Activated CD8-positive, alpha-beta memory T cell treated with anti-CD3 and anti-CD28 coated beads, Interleukin-2, amount 50 U/mL, for 24 hours (primary cell): Measurements from ENCODE around the gene GPR75.
"Not testable (repeated sequence)": the region's sequence is repeated elsewhere in the genome, so short reads cannot be mapped to it uniquely, and the experiment has no call there.

ENCODE experiments used
- DNase-seq: peaks from one replicate; pipeline ENCODE4 v3.0.0-alpha.2; 2020; ENCODE audit errors: extremely low read depth

GPR75 gene

DNA sequence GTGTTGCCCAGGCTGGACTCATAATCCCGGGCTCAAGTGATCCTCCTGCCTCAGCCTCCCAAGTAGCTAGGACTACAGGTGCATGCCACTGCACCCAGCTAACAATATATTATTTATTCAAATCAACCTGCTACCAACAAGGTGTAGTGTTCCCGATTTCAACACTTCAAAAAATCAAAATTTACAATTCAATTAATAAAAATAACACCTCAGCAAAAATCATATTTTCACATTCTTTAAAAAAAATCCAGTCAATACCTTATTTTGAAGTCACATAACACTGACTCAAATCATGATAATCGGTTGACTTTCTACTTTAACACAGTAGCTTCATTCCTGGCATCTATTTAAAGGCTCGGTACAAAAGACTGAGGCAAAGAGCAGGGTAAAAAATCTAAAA, 7.2 kb downstream of the GPR75 start:
- no peak for DNase-seq

DNA sequence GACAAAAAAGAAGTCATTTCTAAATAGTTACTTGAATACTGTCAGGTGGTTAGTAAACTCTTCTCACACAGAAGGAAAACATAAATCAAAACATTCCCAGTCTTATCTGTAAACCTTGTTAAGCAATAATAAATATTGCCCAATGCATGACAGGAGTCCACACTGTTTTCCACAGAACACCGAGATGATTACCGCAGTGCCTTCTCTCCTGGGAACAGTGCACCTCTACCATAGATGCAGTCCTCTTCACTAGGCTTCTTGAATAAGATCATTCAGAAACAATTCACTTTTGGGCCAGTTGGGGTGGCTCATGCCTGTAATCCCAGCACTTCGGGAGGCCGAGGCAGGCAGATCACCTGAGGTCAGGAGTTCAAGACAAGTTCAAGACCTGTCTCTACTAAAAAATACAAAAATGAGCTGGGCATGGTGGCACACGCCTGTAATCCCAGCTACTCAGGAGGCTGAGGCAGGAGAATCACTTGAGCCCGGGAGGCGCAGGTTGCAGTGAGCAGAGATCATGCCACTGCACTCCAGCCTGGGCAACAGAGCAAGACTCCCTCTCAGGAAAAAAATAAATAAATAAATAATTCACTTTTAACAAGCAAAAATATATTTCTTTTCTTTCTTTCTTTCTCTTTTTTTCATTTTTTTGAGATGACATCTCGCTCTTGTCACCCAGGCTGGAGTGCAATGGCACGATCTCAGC, 8.6 kb downstream of the GPR75 start:
- DNase-seq: not testable (repeated sequence)

DNA sequence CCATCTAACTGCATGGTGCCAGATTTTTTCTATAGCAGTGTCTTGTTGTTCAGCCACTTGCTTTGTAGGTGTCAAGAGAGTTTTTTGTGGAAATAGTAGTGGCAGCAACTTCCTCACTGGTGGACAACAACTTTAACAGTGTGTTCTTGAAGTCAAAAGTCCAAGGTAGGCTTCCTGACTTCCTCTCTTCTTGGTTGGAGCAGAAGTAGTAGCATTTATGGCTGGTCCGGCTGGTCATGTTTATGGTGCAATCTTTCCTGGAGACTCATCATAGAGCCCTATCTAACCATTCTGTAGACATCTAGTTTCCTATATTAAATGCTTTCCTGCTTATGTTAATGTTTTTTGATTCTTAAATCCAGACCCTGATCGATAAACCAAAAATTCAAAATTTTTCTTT, 11.7 kb downstream of the GPR75 start:
- DNase-seq: no peak

DNA sequence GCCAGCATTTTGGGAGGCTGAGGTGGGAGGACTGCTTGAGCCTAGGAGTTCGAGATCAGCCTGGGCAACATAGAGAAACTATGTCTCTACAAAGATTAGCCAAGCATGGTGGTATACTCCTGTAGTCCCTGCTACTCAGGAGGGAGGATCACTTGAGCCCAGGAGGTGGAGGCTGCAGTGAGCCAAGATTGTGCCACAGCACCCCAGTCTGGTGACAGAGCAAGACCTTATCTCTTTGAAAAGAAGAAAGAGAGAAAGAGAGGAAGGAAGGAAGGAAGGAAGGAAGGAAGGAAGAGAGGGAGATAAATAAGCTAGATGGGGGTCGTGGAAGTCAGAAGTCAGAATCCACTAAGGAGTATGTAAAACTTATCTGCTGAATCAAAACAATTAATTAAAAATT, 16.2 kb downstream of the GPR75 start:
- DNase-seq: no peak

DNA sequence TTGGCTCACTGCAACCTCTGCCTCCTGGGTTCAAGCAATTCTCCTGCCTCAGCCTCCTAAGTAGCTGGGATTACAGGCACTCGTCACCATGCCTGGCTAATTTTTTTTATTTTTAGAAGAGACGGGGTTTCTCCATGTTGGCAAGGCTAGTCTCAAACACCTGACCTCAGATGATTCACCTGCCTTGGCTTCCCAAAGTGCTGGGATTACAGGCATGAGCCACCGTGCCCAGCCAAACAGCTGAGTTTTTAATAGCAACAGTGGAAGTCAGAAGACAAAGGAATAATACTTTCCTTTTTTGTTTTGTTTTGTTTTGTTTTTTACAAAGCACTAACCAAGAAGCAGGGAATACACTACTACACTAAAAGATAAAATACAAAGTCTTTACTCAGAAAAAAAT, 16.9 kb downstream of the GPR75 start:
- DNase-seq: no peak

DNA sequence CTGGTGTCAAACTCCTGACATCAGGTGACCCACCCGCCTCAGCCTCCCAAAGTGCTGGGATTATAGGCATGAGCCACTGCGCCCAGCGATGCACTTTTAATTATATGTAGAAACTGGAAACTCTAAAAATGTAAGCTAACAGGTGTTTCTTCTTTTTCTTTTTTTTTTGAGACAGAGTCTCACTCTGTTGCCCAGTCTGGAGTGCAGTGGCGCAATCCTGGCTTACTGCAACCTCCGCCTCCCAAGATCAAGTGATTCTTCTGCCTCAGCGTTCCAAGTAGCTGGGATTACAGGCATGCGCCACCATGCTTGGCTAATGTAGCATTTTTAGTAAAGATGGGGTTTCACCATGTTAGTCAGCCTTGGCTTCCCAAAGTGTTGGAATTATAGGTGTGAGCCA, 18.1 kb downstream of the GPR75 start:
- DNase-seq: not testable (repeated sequence)

DNA sequence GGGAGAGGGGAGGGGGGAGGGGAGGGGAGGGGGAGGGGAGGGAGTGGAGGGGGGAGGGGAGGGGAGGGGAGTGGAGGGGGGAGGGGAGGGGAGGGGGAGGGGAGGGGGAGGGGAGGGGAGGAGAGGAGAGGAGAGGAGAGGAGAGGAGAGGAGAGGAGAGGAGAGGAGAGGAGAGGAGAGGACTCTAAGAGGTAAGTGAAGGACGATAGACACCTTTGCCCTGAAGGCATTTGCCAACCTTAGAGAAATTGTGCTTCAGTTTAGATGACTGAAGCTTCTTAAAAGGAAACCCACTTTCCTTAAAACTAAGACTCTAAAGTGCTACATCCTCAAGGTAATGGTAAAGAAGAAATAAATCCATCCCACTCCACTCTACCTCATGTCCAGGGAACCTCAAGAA, 19.2 kb downstream of the GPR75 start:
- no peak for DNase-seq

DNA sequence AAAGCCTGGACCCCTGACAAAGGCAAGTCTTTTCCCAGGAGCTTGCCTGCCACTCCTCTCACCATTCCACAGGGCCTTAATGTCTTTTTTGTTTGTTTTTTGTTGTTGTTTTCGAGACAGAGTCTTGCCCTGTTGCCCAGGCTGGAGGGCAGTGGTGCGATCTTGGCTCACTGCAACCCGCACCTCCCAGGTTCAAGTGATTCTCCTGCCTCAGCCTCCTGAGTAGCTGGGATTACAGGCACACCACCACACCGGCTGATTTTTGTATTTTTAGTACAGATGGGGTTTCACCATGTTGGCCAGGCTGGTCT, 29.8 kb downstream of the GPR75 start:
- not testable (repeated sequence) for DNase-seq

DNA sequence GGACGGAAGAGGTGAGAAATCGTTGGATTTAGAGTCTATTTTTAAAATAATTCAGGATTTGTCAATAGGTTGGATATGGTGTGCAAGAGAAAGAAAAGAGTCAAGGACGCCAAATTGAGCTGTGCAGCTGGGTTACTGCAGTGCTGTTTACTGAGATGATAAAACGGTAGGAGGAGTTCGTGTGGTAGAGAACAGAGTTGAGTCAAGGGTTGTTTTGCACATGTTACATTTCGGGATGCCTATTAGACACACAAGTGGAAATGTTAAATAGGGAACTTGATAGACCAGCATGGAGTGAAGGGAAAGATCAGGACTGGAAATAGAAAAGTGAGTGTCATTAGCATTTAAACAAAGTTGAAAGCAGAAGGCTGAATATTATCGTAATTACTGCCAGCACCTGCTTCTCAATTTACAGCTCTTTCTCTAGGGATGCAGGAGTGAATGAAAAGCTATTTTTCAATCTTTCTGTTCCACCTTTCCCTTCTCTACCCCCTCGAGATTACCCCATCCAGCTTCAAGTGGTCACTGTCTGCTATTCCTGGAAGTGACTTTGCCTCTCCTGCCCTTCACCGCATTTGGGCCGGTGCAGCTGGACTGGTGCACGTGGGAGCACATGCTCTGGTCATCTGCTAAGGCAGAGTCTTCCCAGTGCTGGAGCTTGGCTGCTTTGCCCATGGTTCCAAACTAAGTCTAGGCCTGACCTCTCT, 30.3 kb downstream of the GPR75 start:
- DNase-seq: no peak

DNA sequence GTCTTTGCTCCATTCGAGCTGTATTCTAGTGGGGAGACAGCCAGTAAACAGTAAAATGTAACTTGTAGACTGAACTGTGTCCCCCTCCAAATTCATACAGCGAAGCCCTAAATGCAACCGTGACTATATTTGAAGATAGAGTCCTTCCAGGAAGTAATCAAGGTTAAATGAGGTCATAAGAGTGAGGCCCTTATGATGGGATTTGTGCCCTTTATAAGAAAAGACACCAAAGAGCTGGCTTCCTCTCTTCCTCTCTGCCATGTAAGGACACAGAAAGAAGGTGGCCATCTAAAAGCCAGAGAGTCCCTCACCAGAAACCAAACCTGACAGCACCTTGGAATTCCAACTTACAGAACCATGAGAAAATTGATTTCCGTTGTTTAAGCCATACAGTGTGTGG, 31.4 kb downstream of the GPR75 start:
- DNase-seq: no peak

DNA sequence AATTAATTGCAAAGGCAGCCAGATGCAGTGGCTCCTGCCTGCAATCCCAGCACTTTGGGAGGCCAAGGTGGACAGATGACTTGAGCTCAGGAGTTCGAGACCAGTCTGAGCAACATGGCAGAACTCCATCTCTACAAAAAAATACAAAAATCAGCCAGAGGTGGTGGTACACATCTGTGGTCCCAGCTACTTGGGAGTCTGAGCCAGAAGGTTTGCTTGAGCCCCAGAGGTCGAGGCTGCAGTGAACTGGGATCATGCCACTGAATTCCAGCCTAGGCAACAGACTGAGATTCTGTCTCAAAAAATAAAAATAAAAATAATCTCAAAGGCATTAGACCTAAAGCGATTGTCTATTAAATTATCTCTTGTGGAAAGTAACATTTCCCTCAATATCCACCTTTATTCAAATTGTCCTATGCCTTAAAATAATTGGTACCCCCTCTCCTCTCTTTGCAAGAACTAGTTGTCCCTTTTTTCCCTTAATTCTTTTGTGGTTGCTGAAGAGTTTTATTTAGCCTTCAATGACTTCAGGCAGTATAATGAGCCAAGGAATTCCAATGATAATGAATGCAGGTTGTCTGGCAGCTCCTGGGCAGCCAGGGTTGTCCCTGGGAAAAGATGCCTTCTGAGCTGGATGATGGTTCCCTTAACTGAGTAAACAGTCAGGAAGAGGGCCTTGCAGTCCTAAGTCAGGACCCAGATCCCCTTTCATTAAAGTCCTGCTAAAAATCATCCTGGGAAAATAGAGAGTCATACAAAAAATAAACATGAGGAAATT, 32.2 kb downstream of the GPR75 start:
- DNase-seq: no peak

DNA sequence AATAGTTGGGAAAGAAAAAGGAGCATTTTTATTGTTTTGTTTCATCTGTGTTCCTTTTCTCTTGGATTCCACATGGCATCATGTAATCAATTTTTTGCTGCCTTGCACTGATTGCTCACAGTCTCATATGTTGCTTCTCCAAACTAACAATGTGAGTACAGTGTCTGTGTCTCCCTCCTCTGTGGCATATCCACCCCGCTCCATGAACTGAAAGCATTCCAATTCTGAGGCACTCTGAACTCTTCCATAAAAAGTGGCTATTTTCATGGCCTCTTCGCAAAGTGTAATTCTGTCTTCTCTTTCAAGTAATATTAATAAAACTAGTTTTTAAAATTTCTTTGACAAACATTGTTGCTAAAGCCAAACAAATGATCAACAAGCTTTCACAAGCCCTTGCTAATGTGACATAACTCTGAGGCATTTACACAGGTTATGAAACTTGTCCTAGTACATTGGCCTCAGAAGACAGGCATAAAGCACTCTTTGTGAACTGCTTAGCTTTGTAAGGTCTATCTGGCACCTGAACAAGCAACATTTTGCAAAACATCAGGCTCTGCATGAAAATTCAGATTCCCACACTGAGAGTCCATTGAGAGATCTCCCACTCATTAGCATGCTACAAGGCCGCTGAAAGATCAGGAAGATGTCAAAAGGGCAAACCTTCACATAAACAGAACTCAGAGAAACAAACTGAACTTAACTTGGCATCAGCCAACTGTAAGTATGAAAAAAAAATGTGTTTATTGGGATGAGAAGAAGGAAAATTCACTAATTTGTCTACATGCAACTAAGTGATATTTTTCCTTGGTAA, 33.0 kb downstream of the GPR75 start:
- DNase-seq: no peak

DNA sequence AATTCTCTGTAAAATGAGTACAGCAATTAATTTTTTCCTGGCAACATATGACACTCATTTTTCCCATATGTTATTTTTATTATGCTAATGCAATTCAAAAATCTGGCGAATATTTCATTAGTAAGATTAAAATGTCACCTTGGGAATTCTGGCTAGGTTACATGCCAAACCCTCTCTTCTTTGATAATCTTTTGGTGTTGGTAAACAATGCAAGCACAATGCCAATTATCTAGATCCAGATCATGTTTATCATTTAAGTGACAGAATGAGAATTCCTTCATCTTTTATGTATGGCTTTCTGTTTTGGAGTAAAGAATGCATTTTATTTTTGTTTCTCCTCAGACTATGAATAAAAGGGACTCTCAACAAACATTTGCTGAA, 33.7 kb downstream of the GPR75 start:
- DNase-seq: no peak

DNA sequence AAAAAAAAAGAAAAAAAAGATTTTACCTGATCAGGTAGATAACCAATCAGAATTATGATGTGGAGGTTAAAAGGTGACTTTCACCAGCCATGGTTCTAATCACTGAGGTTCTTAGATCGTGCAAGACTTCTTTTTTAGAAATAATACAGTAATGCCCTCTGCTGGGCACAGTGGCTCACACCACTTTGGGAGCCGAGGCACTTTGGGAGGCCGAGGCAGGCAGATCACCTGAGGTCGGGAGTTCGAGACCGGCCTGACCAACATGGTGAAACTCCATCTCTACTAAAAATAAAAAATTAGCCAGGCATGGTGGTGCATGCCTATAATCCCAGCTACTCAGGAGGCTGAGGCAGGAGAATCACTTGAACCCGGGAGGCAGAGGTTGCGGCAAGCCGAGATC, 36.1 kb downstream of the GPR75 start:
- not testable (repeated sequence) for DNase-seq

DNA sequence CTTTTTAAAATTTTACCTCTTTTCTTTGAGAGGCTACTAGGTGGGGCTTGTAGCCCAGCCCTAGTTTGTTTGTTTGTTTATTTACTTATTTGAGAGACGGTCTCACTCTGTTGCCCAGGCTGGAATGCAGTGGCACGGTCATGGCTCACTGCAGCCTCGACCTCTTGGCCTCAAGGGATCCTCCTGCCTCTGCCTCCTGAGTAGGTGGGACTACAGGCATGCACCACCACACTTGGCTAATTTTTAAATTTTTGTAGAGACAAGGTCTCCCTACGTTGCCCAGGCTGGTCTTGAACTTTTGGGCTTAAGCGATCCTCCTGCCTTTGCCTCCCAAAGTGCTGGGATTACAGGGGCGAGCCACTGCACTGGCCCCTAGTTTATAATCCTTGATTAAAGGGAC, 38.0 kb downstream of the GPR75 start:
- DNase-seq: no peak

DNA sequence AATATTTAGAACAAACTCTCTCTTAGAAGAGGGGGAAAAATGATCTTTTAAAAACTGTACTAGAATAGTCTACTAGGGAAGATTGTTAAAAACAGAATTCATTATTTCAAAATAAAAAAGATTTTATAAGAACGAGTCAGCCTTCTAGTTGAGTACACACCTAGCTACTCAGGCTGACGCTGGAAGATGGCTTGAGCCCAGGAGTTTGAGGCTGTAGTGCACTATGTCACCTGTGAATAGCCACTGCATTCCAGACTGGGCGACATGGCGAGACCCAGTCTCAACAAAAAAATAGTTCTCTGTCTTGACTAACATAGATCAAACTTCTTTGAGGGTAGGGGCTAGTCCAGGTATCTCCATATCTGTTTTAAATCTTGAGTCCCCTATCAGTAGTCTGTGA, 39.1 kb downstream of the GPR75 start:
- DNase-seq: no peak

DNA sequence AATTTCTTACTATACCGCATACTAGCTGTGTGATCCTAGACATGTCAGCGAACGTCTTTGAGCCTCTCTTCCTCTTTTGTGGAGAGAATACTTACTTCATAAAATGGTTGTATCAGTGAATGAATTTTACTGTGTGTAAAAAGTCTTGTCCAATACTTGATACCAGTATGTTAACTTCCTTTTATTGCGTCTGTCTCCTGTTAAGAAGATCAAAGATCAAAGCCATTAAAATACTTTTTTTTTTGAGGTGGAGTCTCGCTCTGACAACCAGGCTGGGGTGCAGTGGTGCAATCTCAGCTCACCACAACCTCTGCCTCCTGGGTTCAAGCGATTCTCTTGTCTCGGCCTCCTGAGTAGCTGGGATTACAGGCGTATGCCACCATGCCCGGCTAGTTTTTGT, 39.7 kb downstream of the GPR75 start:
- no peak for DNase-seq

DNA sequence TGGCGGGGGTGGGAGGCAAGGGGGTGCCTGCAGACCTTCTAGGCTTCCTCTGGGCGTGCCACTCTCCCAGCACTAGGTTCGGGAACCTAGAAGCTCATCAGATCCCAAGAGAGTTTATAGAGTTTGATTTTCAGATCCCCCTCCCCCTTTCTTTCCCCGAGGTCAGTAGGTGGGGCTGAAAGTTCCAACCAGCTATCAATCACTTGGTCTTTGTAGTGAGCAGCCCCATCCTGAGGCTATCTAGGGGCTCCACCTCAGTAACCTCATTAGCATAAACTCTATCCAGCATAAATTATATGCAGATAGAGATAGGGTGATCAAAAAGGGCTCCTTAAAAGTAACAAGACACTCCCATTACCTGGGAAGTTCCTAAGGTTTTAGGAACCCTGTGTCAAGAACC, 40.1 kb downstream of the GPR75 start:
- no peak for DNase-seq

DNA sequence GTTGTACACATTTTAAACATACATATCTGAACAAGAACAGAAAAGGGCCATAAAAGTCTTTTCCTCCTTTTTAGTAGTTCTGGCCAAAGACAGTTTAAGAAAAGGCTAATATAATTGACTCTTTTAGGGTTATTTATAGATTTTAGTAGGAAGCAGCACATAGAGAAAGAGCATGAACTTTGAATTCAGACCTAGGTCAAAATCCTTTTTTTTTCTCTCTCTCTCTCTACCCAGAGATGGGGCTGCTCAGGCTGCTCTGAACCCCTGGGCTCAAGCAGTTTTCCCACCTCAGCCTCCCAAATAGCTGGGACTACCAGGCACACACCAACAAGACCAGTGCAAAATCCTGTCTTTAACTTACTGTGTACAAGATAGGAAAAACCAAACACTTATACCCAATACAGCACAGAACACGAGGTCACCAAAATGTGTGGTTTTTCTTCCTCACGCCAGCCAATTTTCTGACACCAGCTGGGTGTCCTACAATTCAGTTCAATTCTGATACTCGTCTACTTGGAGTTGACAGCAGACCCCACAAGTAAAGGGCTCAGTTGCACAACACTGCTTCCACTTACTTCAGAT, 40.8 kb downstream of the GPR75 start:
- no peak for DNase-seq

DNA sequence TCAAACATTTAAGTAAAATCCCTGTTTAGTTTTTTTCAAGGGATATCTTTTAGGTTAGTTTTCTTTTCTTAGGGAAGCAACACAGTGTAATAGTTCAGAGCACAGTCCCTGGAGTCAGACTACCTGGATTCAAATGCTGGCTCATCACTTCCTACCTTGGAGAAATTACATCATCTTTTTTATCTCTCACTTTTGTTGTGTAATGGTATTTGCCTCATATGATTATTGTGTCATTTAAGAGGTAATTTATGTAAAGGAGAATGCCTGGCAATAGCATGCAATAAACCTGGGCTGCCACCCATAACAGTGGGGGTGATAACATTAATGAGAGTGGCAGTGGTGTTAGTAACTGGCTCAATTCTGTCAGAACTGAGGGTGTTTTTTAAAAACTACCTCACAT, 46.6 kb downstream of the GPR75 start:
- DNase-seq: no peak

DNA sequence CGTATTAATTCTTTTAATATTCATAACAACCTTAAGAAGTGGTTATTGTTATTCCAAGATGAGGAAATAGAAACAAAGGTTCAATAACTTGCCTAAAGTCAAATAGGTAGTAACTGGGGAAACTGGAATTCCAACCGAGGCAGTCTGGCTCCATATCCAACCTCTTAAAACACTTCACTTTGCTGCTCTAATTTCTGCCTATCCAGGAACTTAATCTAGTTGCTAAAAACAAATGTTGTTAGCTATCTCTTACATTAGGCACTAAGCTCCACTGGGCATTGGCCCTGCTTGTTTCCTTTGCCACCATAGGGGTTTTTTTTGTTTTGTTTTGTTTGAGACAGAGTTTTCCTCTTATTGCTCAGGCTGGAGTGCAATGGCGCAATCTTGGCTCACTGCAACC, 48.2 kb downstream of the GPR75 start:
- DNase-seq: no peak
